ENCODE results near the gene SUN2.

SUN2 gene

GRCh38 chr22:38753948-38754750 lies 1.6 kb downstream of the SUN2 start:
- no peak for FAIRE-seq

DNA sequence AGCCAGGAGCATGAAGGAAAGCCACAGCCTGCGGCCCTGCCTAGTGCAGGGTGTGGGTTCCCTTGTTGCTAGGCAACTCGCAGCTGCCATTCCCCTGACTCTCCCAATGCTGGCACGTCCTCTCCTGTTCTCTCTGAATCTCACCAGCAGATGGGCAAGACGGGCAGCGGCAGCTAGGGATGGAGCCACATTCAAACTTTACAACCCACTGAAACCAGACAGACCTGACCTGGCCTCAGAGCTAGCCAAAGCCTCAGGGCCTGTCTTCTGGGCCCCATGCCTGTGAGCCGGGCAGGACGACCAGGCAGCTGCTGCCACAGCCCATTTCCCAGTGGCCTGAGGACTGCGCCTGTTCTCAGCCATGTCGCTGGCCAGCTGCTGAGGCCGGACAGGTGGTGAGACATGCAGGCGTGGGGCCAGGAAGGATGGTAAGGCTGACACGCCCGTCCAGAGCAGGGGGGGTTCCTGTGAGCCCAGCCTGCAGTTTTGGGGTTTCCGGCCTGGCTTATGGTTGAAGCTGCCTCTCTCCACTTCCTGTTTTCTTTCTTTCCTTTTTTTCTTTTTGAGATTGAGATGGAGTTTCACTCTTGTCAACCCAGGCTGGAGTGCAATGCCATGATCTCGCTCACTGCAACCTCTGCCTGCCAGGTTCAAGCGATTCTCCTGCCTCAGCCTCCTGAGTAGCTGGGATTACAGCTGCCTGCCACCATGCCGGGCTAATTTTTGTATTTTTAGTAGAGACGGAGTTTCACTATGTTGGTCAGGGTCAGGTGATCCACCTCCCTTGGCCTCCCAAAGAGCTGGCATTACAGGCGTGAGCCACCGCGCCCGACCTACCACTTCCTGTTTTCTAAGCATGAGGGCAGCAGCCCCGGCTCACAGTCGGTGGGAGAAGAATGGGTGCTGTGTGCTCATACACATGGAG lies 4.1 kb downstream of the SUN2 start:
- no peak for FAIRE-seq

DNA sequence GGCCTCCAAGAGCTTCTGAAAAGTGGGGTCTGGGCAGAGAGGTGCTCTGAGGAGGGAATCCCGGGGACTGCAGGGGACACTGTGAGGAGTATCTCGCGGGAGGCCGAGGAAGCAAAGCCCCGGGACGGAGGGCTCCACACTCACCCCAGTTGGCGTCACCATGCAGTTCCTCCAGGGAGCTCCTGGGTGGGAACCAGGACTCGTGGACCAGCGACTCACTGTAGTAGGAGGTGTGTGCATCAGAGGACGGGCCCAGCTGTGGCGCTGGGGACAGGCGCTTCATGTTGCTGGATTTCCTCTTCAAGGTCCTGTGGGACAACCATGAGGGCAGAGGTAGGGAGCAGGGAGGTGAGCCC lies 4.8 kb downstream of the SUN2 start:
- FAIRE-seq, result no peak

- FAIRE-seq, result no peak
These were observed 5.2 kb downstream of the SUN2 start for GRCh38 chr22:38750638-38751037.

GRCh38 chr22:38750104-38750503 lies 5.7 kb downstream of the SUN2 start:
- FAIRE-seq, result no peak

GRCh38 chr22:38748487-38749136 lies 7.2 kb downstream of the SUN2 start:
- no peak for FAIRE-seq

GRCh38 chr22:38745676-38746460 lies 9.9 kb downstream of the SUN2 start:
- no peak for FAIRE-seq

GRCh38 chr22:38744981-38745380 lies 10.8 kb downstream of the SUN2 start:
- FAIRE-seq, result no peak

DNA sequence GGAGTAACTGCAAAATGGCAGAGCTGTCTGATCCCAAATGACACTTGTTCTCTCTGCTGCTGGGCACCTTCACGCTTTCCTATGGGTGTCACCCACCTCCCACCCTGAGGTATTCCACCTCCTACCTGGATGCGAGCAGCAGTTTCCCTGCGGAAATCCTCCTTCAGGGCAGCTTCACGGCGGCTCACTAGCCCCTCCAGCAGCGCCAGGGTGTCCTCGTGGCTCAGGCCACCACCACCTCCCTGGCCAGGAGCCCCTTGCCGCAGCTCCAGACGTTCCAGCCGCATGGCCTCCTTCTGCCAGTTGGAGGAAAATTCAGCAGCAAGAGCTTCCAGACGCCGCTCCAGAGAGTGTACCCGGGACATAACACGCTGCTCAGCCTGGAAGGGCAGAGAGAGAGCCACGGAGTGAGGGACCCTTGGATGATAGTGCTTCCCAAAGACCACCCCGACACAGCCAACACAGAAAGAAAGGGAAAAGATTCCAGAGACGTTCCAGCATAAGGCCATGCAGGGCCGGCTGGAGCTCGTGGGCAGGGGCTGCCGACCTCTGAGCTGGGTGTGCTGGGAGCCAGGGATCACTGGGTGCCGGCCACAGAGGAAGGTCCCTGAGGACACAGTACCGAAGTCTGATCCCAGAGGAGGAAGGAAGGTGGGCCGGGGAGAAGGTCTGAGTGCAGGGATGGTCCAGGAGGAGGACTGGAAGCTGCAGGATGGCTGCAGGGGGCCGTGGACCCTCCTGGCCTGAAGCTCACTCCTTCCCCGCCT lies 13.4 kb downstream of the SUN2 start:
- FAIRE-seq, result no peak

DNA sequence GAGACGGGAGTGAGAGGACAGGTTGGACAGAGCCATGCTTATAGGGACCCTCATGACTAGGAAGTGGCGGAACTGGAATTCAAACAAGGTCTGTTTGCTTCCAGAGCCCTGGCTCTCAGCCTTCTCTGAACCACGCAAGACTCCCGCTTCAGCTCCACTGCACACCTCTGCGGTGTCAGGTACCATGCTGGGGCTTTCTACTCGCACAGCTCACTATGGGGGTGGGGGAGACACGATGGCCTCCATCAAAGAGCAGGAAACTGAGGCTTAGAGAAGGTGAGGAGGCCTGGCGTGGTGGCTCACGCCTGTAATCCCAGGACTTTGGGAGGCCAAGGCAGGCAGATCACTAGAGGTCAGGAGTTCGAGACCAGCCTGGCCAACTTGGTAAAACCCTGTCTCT lies 14.2 kb downstream of the SUN2 start:
- FAIRE-seq, result no peak

- FAIRE-seq, result no peak
These were observed 14.6 kb downstream of the SUN2 start for GRCh38 chr22:38741166-38741565.

DNA sequence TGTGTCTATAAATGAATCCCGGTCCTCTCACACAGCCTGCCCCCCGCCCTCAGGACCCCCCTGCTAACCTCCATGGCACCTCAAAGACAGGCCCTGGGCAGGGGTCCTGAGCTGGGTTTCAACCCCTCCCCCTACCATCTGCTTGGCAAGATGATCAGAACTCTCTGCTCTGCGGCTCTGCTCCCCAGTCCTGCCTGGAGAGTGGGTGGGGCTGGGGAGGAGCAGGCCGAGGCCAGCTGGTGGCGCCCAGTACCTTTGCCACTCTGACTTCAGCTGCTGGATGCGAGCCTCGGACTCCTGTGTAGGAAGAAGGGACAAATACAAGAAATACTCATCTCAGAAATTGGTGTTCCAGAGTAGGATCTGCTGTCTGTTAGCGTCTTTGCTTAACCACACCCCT lies 15.0 kb downstream of the SUN2 start:
- FAIRE-seq, result no peak

- no peak for FAIRE-seq
These were observed 15.6 kb downstream of the SUN2 start for GRCh38 chr22:38740116-38740723.

DNA sequence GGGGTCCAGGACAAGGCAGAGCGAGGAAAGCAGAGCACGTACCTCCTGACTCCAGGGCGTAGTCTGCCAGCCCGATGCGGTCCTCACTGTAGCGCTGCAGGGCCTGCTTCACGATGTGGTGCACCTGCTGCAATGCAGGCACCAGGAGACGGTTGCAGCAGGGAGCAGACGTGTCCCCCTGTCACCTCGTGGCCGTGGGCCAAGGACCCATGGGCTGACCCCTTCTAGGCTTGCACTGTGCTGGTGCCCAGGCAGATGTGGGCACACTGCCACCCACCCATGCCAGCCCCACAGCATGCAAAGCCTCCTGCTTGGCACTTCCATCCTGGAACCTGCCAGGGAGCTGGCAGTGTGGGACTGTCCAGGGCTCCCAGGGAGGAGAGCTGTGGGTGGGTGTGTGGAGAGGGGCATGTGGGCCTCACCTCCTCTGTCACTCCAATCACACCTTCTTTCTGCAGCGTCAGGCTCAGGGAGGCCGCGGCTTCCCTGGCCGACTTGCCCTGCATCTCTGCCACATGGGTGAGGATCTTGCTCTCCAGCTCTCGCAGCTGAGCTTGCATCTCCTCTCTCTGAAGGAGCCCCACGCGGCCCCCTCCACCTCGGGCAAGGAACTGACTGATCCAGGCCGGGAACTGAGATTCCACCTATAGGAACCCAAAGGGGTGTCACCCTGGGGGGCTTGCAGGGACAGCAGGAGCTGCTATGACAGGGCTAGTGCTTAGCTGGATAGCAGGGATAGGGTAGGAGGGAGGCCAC lies 16.3 kb downstream of the SUN2 start:
- no peak for FAIRE-seq

- no peak for FAIRE-seq
These were observed 17.2 kb downstream of the SUN2 start for GRCh38 chr22:38738475-38739070.

DNA sequence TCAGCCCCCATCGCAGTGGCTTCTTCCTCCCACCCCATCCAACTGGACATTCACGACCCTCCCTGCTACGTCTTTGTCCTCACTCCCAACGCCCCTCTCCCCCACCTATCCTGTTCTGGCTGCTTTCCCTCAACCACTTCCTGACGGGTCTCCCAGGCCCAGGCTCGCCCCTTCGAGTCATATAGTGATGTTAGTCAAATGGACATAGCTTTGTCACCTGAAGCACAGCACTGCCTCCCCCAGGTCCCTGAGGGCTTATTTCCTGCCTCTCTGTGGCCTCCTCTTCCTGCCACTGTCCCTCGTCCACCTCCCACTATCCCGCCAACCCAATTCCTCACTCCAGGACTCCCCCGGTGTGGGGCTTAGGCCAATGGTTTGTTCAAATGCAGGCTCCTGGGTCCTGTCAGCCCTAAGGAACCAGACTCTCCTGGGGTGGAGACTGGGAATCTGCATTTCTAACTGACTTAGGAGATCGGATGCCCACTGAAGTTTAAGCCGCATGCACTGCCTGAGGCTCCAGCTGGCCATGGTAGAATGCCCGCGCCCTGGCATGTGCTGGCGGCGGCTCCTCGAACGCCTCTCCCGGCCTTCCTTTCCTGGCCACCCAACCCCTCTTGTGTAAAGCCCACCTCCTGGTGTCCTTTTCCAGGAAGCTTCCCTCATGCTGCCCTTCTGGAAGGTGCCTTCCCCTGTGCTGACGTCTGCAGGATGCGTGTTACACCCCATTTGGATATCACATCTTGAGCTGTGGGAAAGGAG lies 18.3 kb downstream of the SUN2 start:
- FAIRE-seq, result no peak

DNA sequence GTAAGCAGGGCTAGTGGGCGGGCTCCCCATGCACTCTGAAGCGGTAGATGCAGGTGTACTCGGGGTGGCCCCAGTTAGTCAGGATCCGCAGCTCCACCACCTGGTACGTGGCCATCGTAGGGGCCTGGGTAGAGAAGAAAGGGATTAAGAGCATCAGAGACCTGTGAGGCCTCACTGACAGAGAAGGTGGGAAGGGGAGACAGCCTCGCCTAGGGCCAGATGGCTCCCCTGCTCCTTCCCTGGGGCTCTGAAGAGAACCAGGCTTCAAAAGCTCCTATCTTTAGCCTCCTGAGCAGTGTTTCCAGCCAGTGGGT lies 19.6 kb downstream of the SUN2 start:
- no peak for FAIRE-seq

- no peak for FAIRE-seq
These were observed 20.1 kb downstream of the SUN2 start for GRCh38 chr22:38735465-38736256.

DNA sequence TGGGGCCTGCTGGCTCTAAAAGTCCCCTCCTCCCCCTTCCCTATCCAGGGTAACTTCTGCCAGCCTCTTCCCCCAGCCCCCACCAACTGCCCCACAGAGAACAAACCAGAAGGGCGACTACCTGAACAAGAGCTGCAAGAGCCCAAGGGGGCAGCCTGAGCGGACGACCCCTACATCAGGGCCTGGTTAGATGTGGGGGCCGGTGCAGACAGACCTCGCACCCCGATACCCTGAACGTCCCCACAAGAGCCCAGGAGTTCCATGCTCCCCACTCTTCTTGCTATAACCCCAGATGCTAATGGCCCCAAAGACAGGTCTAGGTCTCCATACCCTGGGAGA lies 20.7 kb downstream of the SUN2 start:
- no peak for FAIRE-seq
